ENCODE measurements around the gene SNX25. TPM values are rescaled to one million over a fixed set of nuclear protein-coding genes. Genes with fewer than 3 reads are reported as not detected.

Gene SNX25
- total and polyA plus RNA-seq, 4 donors, result 2.8 to 13.9 (median 5.0) TPM

DNA sequence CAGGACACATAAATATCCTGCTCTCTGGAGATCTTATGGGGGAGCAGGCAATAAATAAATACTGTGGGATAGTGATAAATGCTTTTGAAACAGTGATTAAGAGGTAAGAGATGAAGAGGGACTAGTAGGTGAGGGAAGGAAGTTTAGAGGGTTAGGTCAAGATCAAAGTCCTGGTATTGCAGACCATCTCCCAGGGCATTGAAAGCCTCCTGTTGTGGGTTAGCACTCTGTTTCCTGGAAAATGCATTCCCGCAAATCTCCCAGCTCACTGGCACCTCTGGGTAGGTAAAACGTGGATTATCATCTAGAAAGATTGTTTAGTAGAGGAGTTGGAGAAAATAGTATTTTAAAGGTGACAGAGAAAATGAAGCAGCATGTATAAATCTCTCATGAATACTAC, 2.2 kb downstream of the SNX25 start (continued):
- TF ChIP-seq, protein P1, sequence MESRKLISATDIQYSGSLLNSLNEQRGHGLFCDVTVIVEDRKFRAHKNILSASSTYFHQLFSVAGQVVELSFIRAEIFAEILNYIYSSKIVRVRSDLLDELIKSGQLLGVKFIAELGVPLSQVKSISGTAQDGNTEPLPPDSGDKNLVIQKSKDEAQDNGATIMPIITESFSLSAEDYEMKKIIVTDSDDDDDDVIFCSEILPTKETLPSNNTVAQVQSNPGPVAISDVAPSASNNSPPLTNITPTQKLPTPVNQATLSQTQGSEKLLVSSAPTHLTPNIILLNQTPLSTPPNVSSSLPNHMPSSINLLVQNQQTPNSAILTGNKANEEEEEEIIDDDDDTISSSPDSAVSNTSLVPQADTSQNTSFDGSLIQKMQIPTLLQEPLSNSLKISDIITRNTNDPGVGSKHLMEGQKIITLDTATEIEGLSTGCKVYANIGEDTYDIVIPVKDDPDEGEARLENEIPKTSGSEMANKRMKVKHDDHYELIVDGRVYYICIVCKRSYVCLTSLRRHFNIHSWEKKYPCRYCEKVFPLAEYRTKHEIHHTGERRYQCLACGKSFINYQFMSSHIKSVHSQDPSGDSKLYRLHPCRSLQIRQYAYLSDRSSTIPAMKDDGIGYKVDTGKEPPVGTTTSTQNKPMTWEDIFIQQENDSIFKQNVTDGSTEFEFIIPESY (IDR thresholded peaks at IDR 0.05), result no peak
- TF ChIP-seq SP1 (IDR thresholded peaks at IDR 0.05) (no peak), FOXA1 (IDR thresholded peaks at IDR 0.05) (no peak), MAX (IDR thresholded peaks at IDR 0.05) (no peak), NR2F2 (IDR thresholded peaks at IDR 0.05) (no peak)

DNA sequence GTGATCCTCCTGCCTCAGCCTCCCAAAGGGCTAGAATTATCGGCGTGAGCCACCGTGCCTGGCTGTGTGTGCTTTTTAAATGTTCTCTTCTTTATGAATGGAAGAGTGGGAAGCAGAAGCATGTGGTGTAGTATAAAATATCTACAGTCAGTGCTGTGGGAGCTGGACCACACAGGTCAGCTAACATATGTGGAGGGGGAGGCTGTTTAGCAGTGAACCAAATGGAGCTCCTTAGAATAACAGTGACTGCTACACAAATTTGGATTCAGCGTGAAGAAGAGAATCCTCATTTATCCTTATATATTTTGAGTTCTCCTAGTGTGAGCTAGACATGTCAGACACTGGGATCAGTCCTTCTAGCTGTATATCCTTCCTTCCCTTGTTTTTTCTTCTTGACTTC, 3.2 kb downstream of the SNX25 start:
- TF ChIP-seq REST (IDR thresholded peaks at IDR 0.05) (no peak), GABPA (IDR thresholded peaks at IDR 0.05 in 1 of 2, conservative IDR thresholded peaks at IDR 0.05 in 1 of 2) (no peak), FOXA1 (IDR thresholded peaks at IDR 0.05) (no peak), SP1 (IDR thresholded peaks at IDR 0.05) (no peak), HNF4G (IDR thresholded peaks at IDR 0.05) (no peak), RAD21 (IDR thresholded peaks at IDR 0.05) (no peak)
- H3K27ac ChIP-seq (ENCODE audit: low read depth in 1 of 2, low read length in 2 of 2), result no peak overlapping the region
- H3K4me1 ChIP-seq (ENCODE audit: control insufficient read depth in 4 of 4, insufficient read depth in 4 of 4, low read length in 3 of 4), result peaks cover 0 to 17% (median 12%) of the 10 kb centered on the region in 4 donors
- H3K9me3 ChIP-seq (ENCODE audit: control insufficient read depth in 4 of 4, low read length in 3 of 4), result no peaks in the 10 kb centered on the region
- H3K4me3 ChIP-seq (ENCODE audit: low read depth in 1 of 3, low read length in 3 of 3), result no peak overlapping the region
- 95% methylated on average over 4 of the region's 4 CpGs for WGBS
- H3K9ac ChIP-seq (ENCODE audit: low read depth in 1 of 2, low read length in 2 of 2), result no peak overlapping the region
- no peaks in the 10 kb centered on the region for H3K27me3 ChIP-seq (ENCODE audit: control insufficient read depth in 4 of 4, insufficient read depth in 4 of 4, low read length in 3 of 4)
- no peaks in the 10 kb centered on the region for H3K36me3 ChIP-seq (ENCODE audit: control insufficient read depth in 4 of 4, insufficient read depth in 3 of 4, low read depth in 1 of 4, low read length in 3 of 4)
- DNase-seq (ENCODE audit: low spot score), result no peak

- Histone ChIP-seq H3K36me3 (ENCODE audit: control insufficient read depth in 4 of 4, insufficient read depth in 3 of 4, low read depth in 1 of 4, low read length in 3 of 4) (no peaks in the 10 kb centered on the region), H3K4me3 (ENCODE audit: low read depth in 1 of 3, low read length in 3 of 3) (no peak overlapping the region), H3K9me3 (ENCODE audit: control insufficient read depth in 4 of 4, low read length in 3 of 4) (no peaks in the 10 kb centered on the region), H3K9ac (ENCODE audit: low read depth in 1 of 2, low read length in 2 of 2) (no peak overlapping the region), H3K4me1 (ENCODE audit: control insufficient read depth in 4 of 4, insufficient read depth in 4 of 4, low read length in 3 of 4) (peaks cover 0 to 14% (median 9%) of the 10 kb centered on the region in 4 donors), H3K27ac (ENCODE audit: low read depth in 1 of 2, low read length in 2 of 2) (no peak overlapping the region), H3K27me3 (ENCODE audit: control insufficient read depth in 4 of 4, insufficient read depth in 4 of 4, low read length in 3 of 4) (no peaks in the 10 kb centered on the region)
- 95% methylated on average over 4 of the region's 4 CpGs for WGBS
- no peak for TF ChIP-seq FOXA2 (IDR thresholded peaks at IDR 0.05)
- TF ChIP-seq FOXA1 (IDR thresholded peaks at IDR 0.05), result no peak
- no peak for TF ChIP-seq SP1 (IDR thresholded peaks at IDR 0.05)
- TF ChIP-seq HNF4G (IDR thresholded peaks at IDR 0.05), result no peak
- no peak for TF ChIP-seq JUND (IDR thresholded peaks at IDR 0.05)
- TF ChIP-seq REST (IDR thresholded peaks at IDR 0.05), result no peak
- no peak for TF ChIP-seq RAD21 (IDR thresholded peaks at IDR 0.05)
- no peak for TF ChIP-seq MAX (IDR thresholded peaks at IDR 0.05)
- TF ChIP-seq RXRA (IDR thresholded peaks at IDR 0.05), result no peak
- TF ChIP-seq, protein P2, sequence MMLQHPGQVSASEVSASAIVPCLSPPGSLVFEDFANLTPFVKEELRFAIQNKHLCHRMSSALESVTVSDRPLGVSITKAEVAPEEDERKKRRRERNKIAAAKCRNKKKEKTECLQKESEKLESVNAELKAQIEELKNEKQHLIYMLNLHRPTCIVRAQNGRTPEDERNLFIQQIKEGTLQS (IDR thresholded peaks at IDR 0.05), result no peak
- TF ChIP-seq NR2F2 (IDR thresholded peaks at IDR 0.05), result no peak
- no peak for TF ChIP-seq TAF1 (conservative IDR thresholded peaks at IDR 0.05)
- TF ChIP-seq, protein P1 (IDR thresholded peaks at IDR 0.05), result no peak
- no peak for DNase-seq (ENCODE audit: low spot score)
These were observed 4.5 kb downstream of the SNX25 start for GRCh38 chr4:185213877-185214276.

All from liver (tissue), 9 donors.